GM19467 (cell line): ENCODE data around the gene FAM168A.

Source experiments
- ATAC-seq: cut with Tn5 transposase; IDR thresholded peaks from one replicate; pipeline ENCODE4 v1.9.1; 2021; ENCODE audit warnings: mild to moderate bottlenecking, moderate library complexity; ENCODE audit not compliant: unreplicated experiment

The FAM168A gene

GRCh38 chr11:73404506-73405145 is 193.3 kb downstream of the FAM168A start:
- ATAC-seq = no peak

- no peak for ATAC-seq
Observed at GRCh38 chr11:73404048-73404447, 193.9 kb downstream of the FAM168A start.

- no peak for ATAC-seq
Observed at GRCh38 chr11:73403541-73403940, 194.4 kb downstream of the FAM168A start.

- ATAC-seq = no peak
Observed at GRCh38 chr11:73402834-73403185, 195.1 kb downstream of the FAM168A start.

GRCh38 chr11:73401924-73402833 is 195.7 kb downstream of the FAM168A start:
- ATAC-seq = no peak

- ATAC-seq = no peak
Observed at GRCh38 chr11:73401217-73401923, 196.5 kb downstream of the FAM168A start.

- ATAC-seq = no peak
Observed at GRCh38 chr11:73400293-73400692, 197.6 kb downstream of the FAM168A start.

GRCh38 chr11:73399636-73400035 is 198.3 kb downstream of the FAM168A start:
- ATAC-seq = no peak

- ATAC-seq = no peak
Observed at GRCh38 chr11:73399159-73399590, 198.7 kb downstream of the FAM168A start.

GRCh38 chr11:73398721-73399120 is 199.2 kb downstream of the FAM168A start:
- no peak for ATAC-seq

GRCh38 chr11:73398132-73398526 is 199.8 kb downstream of the FAM168A start:
- no peak for ATAC-seq

GRCh38 chr11:73397468-73398131 is 200.3 kb downstream of the FAM168A start:
- no peak for ATAC-seq

GRCh38 chr11:73396985-73397384 is 200.9 kb downstream of the FAM168A start:
- no peak for ATAC-seq

GRCh38 chr11:73396251-73396930 is 201.5 kb downstream of the FAM168A start:
- no peak for ATAC-seq

GRCh38 chr11:73395297-73396208 is 202.4 kb downstream of the FAM168A start:
- no peak for ATAC-seq

- no peak for ATAC-seq
Observed at GRCh38 chr11:73394416-73395296, 203.3 kb downstream of the FAM168A start.

GRCh38 chr11:73393479-73394415 is 204.2 kb downstream of the FAM168A start:
- no peak for ATAC-seq
